HL-60 (cell line): Measurements from ENCODE around the gene NEURL2.

ENCODE experiments used
- CTCF ChIP-seq: IDR thresholded peaks from one replicate; pipeline ENCODE4 v1.5.1; 2011; ENCODE audit warnings: low read length, control low read depth, inconsistent platforms; ENCODE audit not compliant: insufficient read depth
- POLR2AphosphoS5 ChIP-seq: IDR thresholded peaks from 2 replicates; pipeline ENCODE4 v1.6.1; 2012; ENCODE audit warnings: low read depth

- TF ChIP-seq CTCF (no peak), POLR2AphosphoS5 (no peak)
Measured at GRCh38 chr20:45888681-45889080, 2.3 kb downstream of the NEURL2 start.
